ENCODE data around the gene ARHGAP1. TPM values are rescaled to one million over a fixed set of nuclear protein-coding genes. Genes with fewer than 3 reads are reported as not detected.

ARHGAP1 gene
- 27.3 and 31.0 TPM in 2 replicates for total RNA-seq
- 84.4 TPM for polyA plus RNA-seq (2012)

GRCh38 chr11:46700241-46701077, at the start of gene ARHGAP1, which contains the start of gene ZNF408:
TSS of gene ARHGAP1 (minus strand) at chr11:46700619. CDS start at chr11:46696107, 4,512 bp downstream.
TSS of gene ZNF408 (plus strand) at chr11:46701031. CDS start at chr11:46701048, 17 bp downstream.
- peak; percentile 99 for DNase-seq (ENCODE audit: low read depth)

DNA sequence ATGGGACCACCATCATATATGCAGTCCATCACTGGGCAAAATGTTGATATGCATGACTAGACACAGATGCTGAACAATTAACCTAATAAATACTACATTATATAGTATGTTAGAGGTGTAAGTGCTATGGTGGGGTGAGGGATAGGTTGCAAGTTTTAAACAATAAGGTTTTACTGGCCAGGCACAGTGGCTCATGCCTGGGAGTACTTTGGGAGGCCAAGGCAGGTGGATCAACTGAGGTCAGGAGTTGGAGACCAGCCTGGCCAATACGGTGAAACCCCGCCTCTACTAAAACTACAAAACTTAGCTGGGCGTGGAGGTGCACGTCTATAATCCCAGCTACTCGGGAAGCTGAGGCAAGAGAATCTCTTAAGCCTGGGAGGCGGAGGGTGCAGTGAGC, 46.7 kb upstream of the ARHGAP1 start:
- no peak for DNase-seq (ENCODE audit: low read depth)

DNA sequence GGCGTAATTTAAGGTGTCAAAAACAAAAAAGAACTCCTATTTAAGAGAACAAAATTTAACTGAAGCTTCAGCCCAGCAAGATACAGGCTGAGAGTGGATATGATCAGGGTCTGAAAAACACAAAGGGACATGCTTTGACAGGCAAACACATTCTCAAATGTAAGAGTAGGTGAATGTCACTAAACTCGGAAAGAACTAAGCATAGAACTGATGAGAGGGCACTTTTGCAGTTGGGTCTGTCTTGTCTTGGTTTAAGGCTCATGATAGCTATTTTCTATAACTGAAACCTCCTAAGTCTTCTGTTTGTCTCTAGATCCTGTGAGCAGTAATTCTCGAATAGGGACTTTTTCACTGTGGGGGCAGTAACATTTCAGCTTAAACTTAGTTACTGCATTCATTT, 45.6 kb upstream of the ARHGAP1 start:
- no peak for DNase-seq (ENCODE audit: low read depth)

DNA sequence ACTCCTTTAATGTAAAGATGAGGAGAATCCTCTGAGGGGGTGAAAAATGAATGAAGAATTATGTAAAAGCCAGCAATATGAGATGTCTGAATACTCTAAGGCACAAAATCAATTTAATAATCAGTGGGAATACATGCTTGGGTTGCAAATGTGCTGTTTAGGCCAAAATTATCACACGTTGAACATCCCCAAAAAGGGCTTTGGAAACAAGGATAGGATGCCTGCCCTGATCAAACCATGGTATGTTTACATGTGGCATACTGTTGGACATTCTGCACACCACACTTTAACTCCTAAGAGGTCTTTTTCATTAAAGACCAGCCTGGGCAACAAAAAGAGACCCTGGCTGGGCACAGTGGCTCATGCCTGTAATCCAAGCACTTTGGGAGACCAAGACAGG, 44.9 kb upstream of the ARHGAP1 start:
- DNase-seq (ENCODE audit: low read depth): no peak

GRCh38 chr11:46743693-46744339, 43.4 kb upstream of the ARHGAP1 start:
- DNase-seq (ENCODE audit: low read depth): no peak

DNA sequence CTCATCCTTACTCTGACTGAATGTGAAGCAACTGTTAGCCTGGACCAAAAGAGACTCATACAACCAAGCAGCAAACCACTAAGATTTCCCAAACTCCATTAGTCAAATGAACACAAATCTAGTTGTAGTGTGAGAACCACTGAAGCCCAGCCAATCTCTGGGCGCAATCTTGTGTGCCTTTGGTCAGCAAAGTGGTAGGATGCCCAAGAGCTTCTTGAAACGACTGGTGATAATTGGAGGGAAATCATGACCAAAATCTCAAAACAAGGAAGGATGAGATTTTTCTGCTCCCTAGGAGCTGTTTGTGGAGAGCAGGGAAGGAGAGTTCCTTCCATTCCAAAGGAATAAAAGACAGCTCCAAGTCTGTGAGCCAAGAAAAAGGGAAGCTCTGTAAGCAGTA, 42.6 kb upstream of the ARHGAP1 start:
- no peak for DNase-seq (ENCODE audit: low read depth)

DNA sequence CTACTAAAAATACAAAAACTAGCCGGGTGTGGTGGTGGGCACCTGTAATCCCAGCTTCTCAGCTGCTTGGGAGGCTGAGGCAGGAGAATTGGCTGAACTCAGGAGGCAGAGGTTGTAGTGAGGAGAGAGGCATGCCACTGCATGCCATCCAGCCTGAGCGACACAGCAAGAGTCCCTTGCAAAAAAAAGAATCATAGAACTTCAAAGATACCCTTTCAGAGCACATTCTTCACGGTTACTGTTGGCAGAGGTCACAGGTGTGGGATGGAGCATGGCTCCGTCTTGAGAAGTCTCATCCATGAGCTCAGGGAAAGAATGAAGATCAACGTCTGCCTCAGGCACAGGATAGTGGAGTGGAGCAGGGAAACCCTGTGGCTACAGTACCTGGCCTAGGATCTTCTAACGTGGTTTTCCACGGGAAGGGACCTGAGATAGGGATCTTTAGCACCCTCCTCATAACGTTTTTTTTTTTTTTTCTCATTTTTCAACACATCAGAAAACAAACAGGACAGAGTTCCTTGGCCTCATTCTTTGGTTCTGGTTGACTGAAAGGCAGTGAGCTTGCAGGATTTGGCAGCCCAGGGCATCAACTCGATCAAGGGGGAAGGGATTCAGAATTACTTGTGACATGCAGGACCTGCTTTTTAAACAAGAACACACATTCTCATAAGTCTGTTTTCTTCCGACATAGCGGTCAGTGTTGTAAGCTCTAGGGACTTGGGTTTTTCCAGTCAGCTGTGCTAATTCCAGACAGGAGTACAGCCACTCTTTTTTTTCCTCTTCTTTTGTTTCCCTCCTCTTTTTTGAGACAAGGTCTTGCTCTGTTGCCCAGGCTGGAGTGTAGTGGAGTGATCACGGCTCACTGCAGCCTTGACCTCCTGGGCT, 41.4 kb upstream of the ARHGAP1 start:
- no peak for DNase-seq (ENCODE audit: low read depth)

DNA sequence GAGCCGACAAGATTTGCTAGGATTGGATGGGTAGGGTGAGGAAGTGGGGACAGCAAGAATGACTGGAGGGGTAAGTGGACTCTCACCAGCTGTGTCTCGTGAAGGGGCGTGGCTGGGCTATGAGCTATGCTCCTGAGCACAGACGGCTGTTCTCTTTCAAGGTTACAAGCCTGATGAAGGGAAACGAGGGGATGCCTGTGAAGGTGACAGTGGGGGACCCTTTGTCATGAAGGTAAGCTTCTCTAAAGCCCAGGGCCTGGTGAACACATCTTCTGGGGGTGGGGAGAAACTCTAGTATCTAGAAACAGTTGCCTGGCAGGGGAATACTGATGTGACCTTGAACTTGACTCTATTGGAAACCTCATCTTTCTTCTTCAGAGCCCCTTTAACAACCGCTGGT, 38.5 kb upstream of the ARHGAP1 start:
- DNase-seq (ENCODE audit: low read depth): peak; percentile 13

DNA sequence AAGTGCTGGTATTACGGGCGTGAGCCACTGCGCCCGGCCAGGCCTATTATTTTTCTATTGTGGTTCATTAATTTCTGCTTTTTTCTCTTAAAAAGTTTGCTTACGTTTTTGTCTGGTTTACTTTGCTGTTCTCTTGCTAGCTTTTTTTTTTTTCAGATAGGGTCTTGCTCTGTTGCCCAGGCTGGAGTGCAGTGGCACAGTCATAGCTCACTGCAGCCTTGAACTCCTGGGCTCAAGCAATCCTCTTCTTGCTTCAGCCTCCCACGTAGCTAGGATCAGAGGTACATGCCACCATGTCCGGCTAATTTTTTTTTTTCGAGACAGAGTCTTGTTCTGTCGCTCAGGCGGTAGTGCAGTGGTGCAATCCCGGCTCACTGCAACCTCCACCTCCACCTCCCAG, 37.3 kb upstream of the ARHGAP1 start:
- no peak for DNase-seq (ENCODE audit: low read depth)

DNA sequence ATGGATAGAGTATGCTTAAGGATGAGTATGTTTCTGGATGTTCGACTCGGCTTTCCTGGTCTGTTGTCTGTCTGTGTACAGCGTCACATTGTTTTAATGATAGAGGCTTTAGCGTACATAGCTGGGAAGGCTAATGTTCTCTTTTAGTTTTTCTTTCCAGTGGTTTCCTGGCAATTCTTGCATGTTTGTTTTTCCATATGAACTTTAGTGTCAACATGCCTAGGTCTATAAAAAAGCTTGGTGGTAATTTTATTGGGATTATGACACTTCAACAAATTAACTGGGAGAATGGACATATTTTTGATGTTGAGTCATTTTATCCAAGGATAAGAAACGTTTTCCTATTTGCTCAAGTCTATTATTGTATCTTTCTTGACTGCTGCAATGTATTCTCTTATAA, 36.2 kb upstream of the ARHGAP1 start:
- no peak for DNase-seq (ENCODE audit: low read depth)

DNA sequence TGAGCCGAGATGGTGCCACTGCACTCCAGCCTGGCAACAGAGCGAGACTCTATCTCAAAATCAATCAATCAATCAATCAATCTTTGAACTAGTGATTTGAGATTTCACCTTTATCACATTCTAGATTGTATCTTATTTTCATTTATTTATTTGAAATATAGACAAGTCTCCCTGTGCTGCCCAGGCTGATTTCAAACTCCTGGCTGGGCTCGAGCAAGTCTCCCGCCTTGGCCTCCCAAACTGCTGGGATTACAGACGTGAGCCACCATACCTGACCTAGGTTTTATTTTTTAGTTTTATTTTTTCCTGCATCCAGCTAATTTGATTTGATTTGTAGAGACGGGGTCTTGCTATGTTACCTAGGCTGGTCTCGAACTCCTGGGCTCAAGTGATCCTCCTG, 35.7 kb upstream of the ARHGAP1 start:
- DNase-seq (ENCODE audit: low read depth): no peak

- no peak for DNase-seq (ENCODE audit: low read depth)
Measured at GRCh38 chr11:46733234-46733633, 32.8 kb upstream of the ARHGAP1 start.

- DNase-seq (ENCODE audit: low read depth): no peak
Measured at GRCh38 chr11:46731545-46731944, 31.1 kb upstream of the ARHGAP1 start.

- no peak for DNase-seq (ENCODE audit: low read depth)
Measured at GRCh38 chr11:46729110-46730027, 28.9 kb upstream of the ARHGAP1 start.

DNA sequence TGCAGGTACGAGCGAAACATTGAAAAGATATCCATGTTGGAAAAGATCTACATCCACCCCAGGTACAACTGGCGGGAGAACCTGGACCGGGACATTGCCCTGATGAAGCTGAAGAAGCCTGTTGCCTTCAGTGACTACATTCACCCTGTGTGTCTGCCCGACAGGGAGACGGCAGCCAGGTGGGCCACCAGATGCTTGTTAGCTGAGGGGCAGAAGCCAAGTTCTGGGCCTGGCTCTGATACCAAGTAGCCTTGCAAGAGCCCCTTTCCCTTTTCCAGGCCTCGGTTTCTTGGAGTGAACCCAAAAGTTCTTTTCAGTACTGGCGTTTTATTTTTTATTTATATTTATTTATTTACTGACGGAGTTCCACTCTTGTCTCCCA, 28.2 kb upstream of the ARHGAP1 start:
- no peak for DNase-seq (ENCODE audit: low read depth)

- no peak for DNase-seq (ENCODE audit: low read depth)
Measured at GRCh38 chr11:46727952-46728658, 27.7 kb upstream of the ARHGAP1 start.

GRCh38 chr11:46726206-46726862, 25.9 kb upstream of the ARHGAP1 start:
- no peak for DNase-seq (ENCODE audit: low read depth)

GRCh38 chr11:46725338-46726205, 25.2 kb upstream of the ARHGAP1 start:
- DNase-seq (ENCODE audit: low read depth): no peak
